Ovary (tissue), 3 donors: ENCODE data around the gene WWOX.

Experiments used
- POLR2A ChIP-seq: fragments of 450-650 bp; IDR thresholded peaks from one replicate; pipeline ENCODE4 v1.6.1; 2017; ENCODE audit warnings: antibody characterized with exemption, mild to moderate bottlenecking, moderate library complexity
- TF ChIP-seq, protein P1 (sequence below), 3 donors: fragments of 450-650 bp in 2 of 3; fragments of 200-600 bp in 1 of 3; IDR thresholded peaks; one replicate each; pipeline versions ENCODE4 v1.5.1 to v1.8.0; 2016 to 2022; ENCODE audit warnings: antibody characterized with exemption in 3 of 3, mild to moderate bottlenecking in 1 of 3
- donor health status: DM: no; HTN: no; CAD: no.

DNA sequence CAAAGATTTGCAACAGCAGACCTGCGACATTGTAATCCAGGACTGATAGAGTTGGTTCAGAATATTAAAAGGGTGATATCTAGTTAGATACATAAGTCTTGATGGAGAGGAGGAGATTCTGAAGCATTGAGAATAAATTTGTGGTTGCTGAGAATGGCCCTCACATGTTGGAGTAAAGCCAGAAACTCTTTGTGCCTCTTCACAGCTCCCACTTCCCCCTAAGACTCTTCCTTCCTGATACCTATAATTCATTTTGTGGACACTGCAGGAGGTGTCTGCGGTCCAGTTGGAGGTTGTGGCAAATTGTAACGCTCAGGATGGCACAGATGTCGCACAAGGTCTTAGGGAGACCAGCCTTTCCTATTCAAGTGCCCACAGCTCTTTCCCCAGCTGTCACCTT, 17.5 kb downstream of the WWOX start:
- TF ChIP-seq, protein P1, sequence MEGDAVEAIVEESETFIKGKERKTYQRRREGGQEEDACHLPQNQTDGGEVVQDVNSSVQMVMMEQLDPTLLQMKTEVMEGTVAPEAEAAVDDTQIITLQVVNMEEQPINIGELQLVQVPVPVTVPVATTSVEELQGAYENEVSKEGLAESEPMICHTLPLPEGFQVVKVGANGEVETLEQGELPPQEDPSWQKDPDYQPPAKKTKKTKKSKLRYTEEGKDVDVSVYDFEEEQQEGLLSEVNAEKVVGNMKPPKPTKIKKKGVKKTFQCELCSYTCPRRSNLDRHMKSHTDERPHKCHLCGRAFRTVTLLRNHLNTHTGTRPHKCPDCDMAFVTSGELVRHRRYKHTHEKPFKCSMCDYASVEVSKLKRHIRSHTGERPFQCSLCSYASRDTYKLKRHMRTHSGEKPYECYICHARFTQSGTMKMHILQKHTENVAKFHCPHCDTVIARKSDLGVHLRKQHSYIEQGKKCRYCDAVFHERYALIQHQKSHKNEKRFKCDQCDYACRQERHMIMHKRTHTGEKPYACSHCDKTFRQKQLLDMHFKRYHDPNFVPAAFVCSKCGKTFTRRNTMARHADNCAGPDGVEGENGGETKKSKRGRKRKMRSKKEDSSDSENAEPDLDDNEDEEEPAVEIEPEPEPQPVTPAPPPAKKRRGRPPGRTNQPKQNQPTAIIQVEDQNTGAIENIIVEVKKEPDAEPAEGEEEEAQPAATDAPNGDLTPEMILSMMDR (IDR thresholded peaks at IDR 0.05), result no peak
- no peak for TF ChIP-seq POLR2A
